Neural cell (in vitro differentiated cells): ENCODE data around the gene TXNRD1.

Experiments
- CTCF ChIP-seq: fragments of 450-650 bp; IDR thresholded peaks from 2 replicates; pipeline ENCODE4 v1.5.1; 2014; ENCODE audit warnings: antibody characterized with exemption, mild to moderate bottlenecking, moderate library complexity; ENCODE audit not compliant: poor library complexity, severe bottlenecking
- EP300 ChIP-seq: fragments of 450-650 bp; conservative IDR thresholded peaks from 2 replicates; pipeline ENCODE4 v1.6.1; 2014; ENCODE audit warnings: antibody characterized with exemption, mild to moderate bottlenecking, moderate library complexity; ENCODE audit not compliant: poor library complexity, severe bottlenecking
- EZH2 ChIP-seq: fragments of 200-600, 300-800 bp; shearing (Covaris generic), sonication (generic); IDR thresholded peaks from 2 replicates; pipeline ENCODE4 v1.6.1; 2014; ENCODE audit warnings: antibody characterized with exemption, low read length, borderline replicate concordance, mild to moderate bottlenecking; ENCODE audit not compliant: insufficient read depth, poor library complexity, severe bottlenecking
- MXI1 ChIP-seq: fragments of 450-650 bp; conservative IDR thresholded peaks from 2 replicates; pipeline ENCODE4 v1.6.1; 2014; ENCODE audit warnings: antibody characterized with exemption, mild to moderate bottlenecking; ENCODE audit not compliant: poor library complexity, severe bottlenecking
- POLR2AphosphoS5 ChIP-seq: IDR thresholded peaks from 2 replicates; pipeline ENCODE4 v1.6.1; 2012
- RAD21 ChIP-seq: fragments of 450-650 bp; conservative IDR thresholded peaks from 2 replicates; pipeline ENCODE4 v1.6.1; 2014; ENCODE audit warnings: antibody characterized with exemption, mild to moderate bottlenecking, moderate library complexity
- SMC3 ChIP-seq: fragments of 450-650 bp; conservative IDR thresholded peaks from 2 replicates; pipeline ENCODE4 v1.6.1; 2014; ENCODE audit warnings: antibody characterized with exemption, mild to moderate bottlenecking, moderate library complexity; ENCODE audit not compliant: poor library complexity

DNA sequence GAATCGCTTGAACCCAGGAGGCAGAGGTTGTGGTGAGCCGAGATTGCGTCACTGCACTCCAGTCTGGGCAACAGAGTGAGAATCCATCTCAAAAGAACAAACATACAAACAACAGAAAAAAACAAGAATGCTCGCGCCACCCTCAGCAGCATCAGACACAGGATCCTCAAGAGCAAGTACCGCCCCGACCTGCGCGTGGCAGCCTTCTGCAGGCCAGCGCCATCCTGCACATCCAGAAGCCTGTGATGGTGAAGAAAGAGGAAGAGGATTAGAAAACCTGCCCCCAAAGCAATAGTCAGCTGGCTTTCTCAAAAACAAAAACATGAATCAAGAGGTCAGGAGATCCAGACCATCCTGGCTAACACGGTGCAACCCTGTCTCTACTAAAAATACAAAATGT is 57.9 kb downstream of the TXNRD1 start:
- TF ChIP-seq POLR2AphosphoS5 = no peak
- no peak for TF ChIP-seq CTCF
- TF ChIP-seq RAD21 = no peak
- TF ChIP-seq EZH2 = no peak
- TF ChIP-seq MXI1 = no peak
- no peak for TF ChIP-seq EP300
- TF ChIP-seq SMC3 = no peak
